ENCODE data around the gene KBTBD12. TPM values are rescaled to one million over a fixed set of nuclear protein-coding genes. Genes with fewer than 3 reads are reported as not detected.

KBTBD12 gene
- total RNA-seq, 4 donors from 2014 or later = under 0.01 to 0.87 (median 0.30) TPM; not detected in 1

DNA sequence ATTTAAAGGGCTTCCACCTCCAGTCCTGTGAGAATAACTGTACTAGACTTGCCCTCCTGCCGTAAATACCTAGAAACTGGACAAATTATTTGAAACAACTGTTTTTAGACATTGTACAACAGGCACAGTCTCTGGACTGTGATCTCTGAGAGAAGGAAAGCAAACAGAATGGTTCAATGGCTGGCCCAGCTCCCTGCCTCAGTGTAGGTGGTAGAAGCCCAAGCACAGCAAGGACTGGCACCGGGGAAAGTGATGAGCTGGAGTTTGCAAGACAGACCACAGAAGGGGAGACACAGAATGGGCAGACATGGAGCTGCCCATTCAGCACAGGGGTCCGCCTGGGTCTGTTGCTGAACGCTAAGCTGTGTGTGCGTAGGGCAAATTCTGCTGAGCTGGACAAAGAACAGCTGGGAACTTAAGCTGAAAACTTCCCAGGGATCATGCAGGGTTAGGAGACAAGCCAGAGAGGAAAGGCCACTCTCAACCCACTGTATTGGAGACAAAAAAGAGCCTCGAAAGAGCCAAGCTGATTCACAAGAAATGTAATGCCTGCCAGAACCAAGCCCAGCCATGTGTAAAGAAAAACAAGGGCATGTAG lies 84.6 kb downstream of the KBTBD12 start:
- DNase-seq (ENCODE audit: low spot score in 2 of 2) = no peak
- TF ChIP-seq POLR2A (IDR thresholded peaks at IDR 0.05) (no peak), EP300 (IDR thresholded peaks at IDR 0.05) (no peak)
- TF ChIP-seq, protein P1, sequence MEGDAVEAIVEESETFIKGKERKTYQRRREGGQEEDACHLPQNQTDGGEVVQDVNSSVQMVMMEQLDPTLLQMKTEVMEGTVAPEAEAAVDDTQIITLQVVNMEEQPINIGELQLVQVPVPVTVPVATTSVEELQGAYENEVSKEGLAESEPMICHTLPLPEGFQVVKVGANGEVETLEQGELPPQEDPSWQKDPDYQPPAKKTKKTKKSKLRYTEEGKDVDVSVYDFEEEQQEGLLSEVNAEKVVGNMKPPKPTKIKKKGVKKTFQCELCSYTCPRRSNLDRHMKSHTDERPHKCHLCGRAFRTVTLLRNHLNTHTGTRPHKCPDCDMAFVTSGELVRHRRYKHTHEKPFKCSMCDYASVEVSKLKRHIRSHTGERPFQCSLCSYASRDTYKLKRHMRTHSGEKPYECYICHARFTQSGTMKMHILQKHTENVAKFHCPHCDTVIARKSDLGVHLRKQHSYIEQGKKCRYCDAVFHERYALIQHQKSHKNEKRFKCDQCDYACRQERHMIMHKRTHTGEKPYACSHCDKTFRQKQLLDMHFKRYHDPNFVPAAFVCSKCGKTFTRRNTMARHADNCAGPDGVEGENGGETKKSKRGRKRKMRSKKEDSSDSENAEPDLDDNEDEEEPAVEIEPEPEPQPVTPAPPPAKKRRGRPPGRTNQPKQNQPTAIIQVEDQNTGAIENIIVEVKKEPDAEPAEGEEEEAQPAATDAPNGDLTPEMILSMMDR (IDR thresholded peaks at IDR 0.05) = no peak
- H3K4me1 ChIP-seq = no peaks in the 10 kb centered on the region
- WGBS, 2 donors = 85 to 95% methylated on average over 6 of the region's 6 CpGs
- H3K4me3 ChIP-seq = no peak overlapping the region
- H3K36me3 ChIP-seq = no peaks in the 10 kb centered on the region
- peaks cover 0 to 8% (median 0%) of the 10 kb centered on the region in 4 donors for H3K9me3 ChIP-seq
- peaks cover 0 to 3% of the 10 kb centered on the region in 2 donors for H3K27me3 ChIP-seq
- H3K27ac ChIP-seq = no peak overlapping the region

DNA sequence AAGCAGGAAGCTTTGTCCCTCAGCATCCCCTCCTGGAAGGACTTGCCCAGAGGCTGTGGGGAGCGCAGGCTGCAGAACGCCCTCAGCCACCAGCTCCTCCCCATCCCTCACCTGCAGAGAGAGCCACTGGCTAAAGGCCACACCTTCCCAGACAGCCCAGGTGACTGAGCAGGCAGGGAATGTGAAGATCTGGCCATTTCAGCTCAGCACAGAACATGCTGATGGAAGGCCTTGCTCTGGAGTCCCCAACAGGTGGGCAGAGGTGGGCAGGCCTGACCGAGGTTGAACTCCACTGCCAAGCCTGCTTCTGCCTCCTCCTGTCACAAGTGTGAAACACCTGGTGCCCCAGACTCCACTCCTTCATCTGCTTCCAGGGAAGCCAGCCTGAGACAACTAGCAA lies 86.5 kb downstream of the KBTBD12 start:
- no peak overlapping the region for H3K27ac ChIP-seq
- H3K4me3 ChIP-seq = no peak overlapping the region
- TF ChIP-seq EP300 (IDR thresholded peaks at IDR 0.05) (no peak), POLR2A (IDR thresholded peaks at IDR 0.05) (no peak)
- TF ChIP-seq, protein P1 (IDR thresholded peaks at IDR 0.05) = no peak
- WGBS, 2 donors = 42 to 52% methylated on average over 3 of the region's 3 CpGs
- no peak for DNase-seq (ENCODE audit: low spot score in 2 of 2)
- H3K36me3 ChIP-seq = no peaks in the 10 kb centered on the region
- peaks cover 0 to 7% (median 0%) of the 10 kb centered on the region in 4 donors for H3K4me1 ChIP-seq
- peaks cover 0 to 19% of the 10 kb centered on the region in 2 donors for H3K27me3 ChIP-seq
- peaks cover 0 to 8% (median 0%) of the 10 kb centered on the region in 4 donors for H3K9me3 ChIP-seq

DNA sequence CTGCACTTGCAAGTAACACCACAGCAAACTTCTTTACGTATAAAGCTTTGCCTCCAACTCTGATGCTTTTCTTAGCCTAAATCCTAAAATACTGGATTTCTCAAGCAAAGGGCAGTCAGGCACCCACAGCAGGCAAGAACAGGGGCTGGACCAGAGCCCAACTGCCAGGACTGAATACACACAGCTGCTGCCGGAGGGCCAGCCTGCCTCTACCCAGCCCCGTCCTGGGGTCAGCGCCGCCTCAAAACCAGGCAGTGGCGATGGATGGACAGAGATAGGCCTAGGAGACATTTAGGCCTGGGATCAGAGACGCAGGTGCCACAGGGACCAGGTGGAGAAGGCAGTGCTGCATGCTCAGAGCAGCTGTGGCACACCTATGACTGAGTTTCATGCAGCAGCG lies 89.6 kb downstream of the KBTBD12 start:
- H3K9me3 ChIP-seq = peaks cover 0 to 7% (median 0%) of the 10 kb centered on the region in 4 donors
- TF ChIP-seq EP300 (IDR thresholded peaks at IDR 0.05) (no peak), POLR2A (IDR thresholded peaks at IDR 0.05) (no peak)
- TF ChIP-seq, protein P1 (IDR thresholded peaks at IDR 0.05) = no peak
- WGBS, 2 donors = 81 to 86% methylated on average over 7 to 8 of the region's 8 CpGs
- no peak overlapping the region for H3K4me3 ChIP-seq
- H3K36me3 ChIP-seq = no peaks in the 10 kb centered on the region
- no peak for DNase-seq (ENCODE audit: low spot score in 2 of 2)
- H3K4me1 ChIP-seq = peaks cover 0 to 16% (median 0%) of the 10 kb centered on the region in 4 donors
- H3K27me3 ChIP-seq = peaks cover 0 to 31% of the 10 kb centered on the region in 2 donors
- H3K27ac ChIP-seq = no peak overlapping the region

DNA sequence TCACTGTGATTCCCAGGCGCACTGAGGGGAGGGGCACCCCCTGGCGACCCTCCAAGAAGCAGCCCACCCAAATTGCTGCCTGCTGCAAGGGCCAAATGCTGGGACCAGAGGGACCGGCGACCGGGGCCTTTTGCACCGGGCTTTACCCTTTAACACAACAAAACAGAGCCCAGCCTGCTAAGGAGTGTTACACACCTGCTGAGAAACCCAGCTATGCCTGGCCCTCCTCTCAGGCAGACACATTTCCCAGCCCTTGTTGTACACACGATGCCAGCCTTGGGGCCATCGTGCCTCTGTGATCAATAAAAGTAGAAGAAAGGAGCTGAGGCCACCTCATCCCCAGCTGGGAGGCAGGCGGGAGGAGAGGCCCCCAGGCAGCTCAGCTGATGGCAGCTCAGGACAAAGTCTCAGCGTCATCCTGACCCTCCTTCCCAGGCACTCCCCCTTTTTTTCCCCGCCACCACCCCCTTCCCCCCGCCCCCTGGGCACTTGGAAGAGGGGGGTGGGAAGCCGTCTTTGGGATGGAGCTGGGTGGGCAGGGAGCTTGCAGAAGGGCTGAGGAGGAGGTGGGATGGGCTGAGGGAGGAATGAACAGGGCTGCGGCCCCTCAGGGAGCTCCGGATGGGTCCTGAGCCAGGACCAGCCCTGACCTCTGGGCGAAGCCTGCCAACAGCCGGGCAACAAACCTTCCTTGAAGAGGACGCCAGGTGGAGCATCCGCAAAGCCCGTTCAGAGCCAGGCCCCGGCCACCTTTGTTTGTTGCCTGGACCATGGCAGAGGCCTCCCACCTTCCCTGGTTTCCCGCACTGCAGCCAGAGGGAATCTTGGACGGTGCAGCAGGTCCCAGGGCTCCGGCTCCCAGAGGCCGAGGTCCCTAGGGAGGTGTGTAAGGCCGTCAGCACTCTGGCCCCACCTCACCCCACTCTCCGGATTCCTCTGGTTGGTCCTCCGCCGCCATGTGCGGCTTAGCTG lies 91.3 kb downstream of the KBTBD12 start:
- DNase-seq (ENCODE audit: low spot score in 2 of 2) = no peak
- Histone ChIP-seq H3K27me3 (peaks cover 0 to 31% of the 10 kb centered on the region in 2 donors), H3K36me3 (no peaks in the 10 kb centered on the region), H3K4me1 (peaks cover 0 to 16% (median 0%) of the 10 kb centered on the region in 4 donors), H3K9me3 (no peaks in the 10 kb centered on the region), H3K27ac (no peak overlapping the region), H3K4me3 (no peak overlapping the region)
- no peak for TF ChIP-seq POLR2A (IDR thresholded peaks at IDR 0.05)
- TF ChIP-seq, protein P1 (IDR thresholded peaks at IDR 0.05) = no peak
- no peak for TF ChIP-seq EP300 (IDR thresholded peaks at IDR 0.05)
- 35 to 38% methylated on average over 25 to 30 of the region's 30 CpGs for WGBS, 2 donors

DNA sequence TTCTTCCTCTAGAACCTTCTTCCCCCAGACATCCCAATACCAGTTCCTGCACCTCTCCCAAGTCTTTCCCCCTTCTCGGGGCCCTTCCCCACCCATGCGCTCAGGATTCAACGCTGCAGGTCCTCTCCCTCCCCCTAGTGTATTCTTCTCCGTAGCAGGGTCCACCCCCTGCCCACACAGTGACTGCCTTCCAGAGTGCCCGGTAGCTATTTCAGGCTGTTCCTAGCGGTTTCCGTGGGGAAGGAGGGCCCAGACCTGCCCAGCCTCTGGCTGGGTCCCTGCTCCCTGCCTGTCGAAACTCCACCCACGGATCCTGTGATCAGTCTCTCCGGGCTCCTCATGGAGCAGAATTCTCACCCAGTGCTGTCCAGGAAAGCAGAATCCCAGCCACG lies 92.0 kb downstream of the KBTBD12 start:
- H3K27me3 ChIP-seq = peaks cover 0 to 35% of the 10 kb centered on the region in 2 donors
- peaks cover 0 to 16% (median 0%) of the 10 kb centered on the region in 4 donors for H3K4me1 ChIP-seq
- no peak overlapping the region for H3K27ac ChIP-seq
- H3K4me3 ChIP-seq = no peak overlapping the region
- H3K9me3 ChIP-seq = no peaks in the 10 kb centered on the region
- no peak for DNase-seq (ENCODE audit: low spot score in 2 of 2)
- no peaks in the 10 kb centered on the region for H3K36me3 ChIP-seq
- TF ChIP-seq EP300 (IDR thresholded peaks at IDR 0.05) (no peak), POLR2A (IDR thresholded peaks at IDR 0.05) (no peak)
- TF ChIP-seq, protein P1 (IDR thresholded peaks at IDR 0.05) = no peak
- WGBS, 2 donors = 32 to 37% methylated on average over 11 of the region's 11 CpGs

All from tibial nerve (tissue), 4 donors.